Gastrocnemius medialis (tissue), 4 donors: ENCODE data around the gene ASB2. TPM values are rescaled to one million over a fixed set of nuclear protein-coding genes. Genes with fewer than 3 reads are reported as not detected.

Experiments used
- ATAC-seq, 2 donors: fragments of 150-250 bp; one replicate each; pipeline ENCODE4 v1.9.1; 2016
- DNase-seq, 2 donors: peaks; one replicate each; pipeline ENCODE4 v3.0.0-alpha.2; 2019
- H3K27ac ChIP-seq, 4 donors: fragments of 200-600 bp; sonication (generic); 1 replicate in 1 of 4; 2 replicates in 3 of 4; pipeline ENCODE4 v1.5.1; 2016 to 2018; ENCODE audit warnings: mild to moderate bottlenecking in 2 of 4, moderate library complexity in 1 of 4
- H3K27me3 ChIP-seq, 3 donors: fragments of 200-600 bp; sonication (generic) in 2 of 3; 1 replicate in 1 of 3; 2 replicates in 2 of 3; pipeline versions ENCODE4 v1.5.1 to v1.6.0; 2016 to 2019; ENCODE audit warnings: mild to moderate bottlenecking in 1 of 3, moderate library complexity in 1 of 3
- H3K36me3 ChIP-seq, 2 donors: fragments of 200-600 bp; sonication (generic) in 1 of 2; one replicate each; pipeline ENCODE4 v1.5.1; 2017 to 2018
- H3K4me1 ChIP-seq, 2 donors: fragments of 200-600 bp; sonication (generic) in 1 of 2; one replicate each; pipeline ENCODE4 v1.5.1; 2016 to 2017; ENCODE audit warnings: mild to moderate bottlenecking in 2 of 2
- H3K4me3 ChIP-seq, 4 donors: fragments of 200-600 bp; sonication (generic) in 3 of 4; 1 replicate in 1 of 4; 2 replicates in 3 of 4; pipeline ENCODE4 v1.5.1; 2016 to 2019; ENCODE audit warnings: mild to moderate bottlenecking in 2 of 4
- H3K9me3 ChIP-seq, 3 donors: fragments of 200-600 bp; sonication (generic) in 2 of 3; 1 replicate in 1 of 3; 2 replicates in 2 of 3; pipeline ENCODE4 v1.5.1; 2016 to 2019
- POLR2A ChIP-seq, 2 donors: fragments of 450-650 bp; IDR thresholded peaks; one replicate each; pipeline ENCODE4 v1.6.1; 2017; ENCODE audit warnings: antibody characterized with exemption in 2 of 2, mild to moderate bottlenecking in 2 of 2, moderate library complexity in 2 of 2
- in situ Hi-C, 4 donors: fragments of 200-750 bp; cut with MboI; loops; one replicate each; pipeline versions ENCODE4 v1.15.0 to v1.8.0; 2017; ENCODE audit warnings: low sequenced_read_pairs in 4 of 4
- intact Hi-C: fragments of 100-400 bp; cut with DNase I; formaldehyde crosslinking; loops from one replicate; pipeline ENCODE4 v1.15.1; 2023; ENCODE audit warnings: low total_unique reads
- total RNA-seq, 4 donors: library from RNA; depleted of rRNA; stranded (reverse); fragments of >200 nt; gene quantifications; one replicate each; pipeline versions ENCODE4 v1.1.0 to v1.2.3, GENCODE V29; 2016
- TF ChIP-seq, protein P1 (sequence below), 5 experiments: fragments of 450-650 bp in 3 of 5; fragments of 200-600 bp in 2 of 5; sonication (generic) in 2 of 5; IDR thresholded peaks in 4 of 5; conservative IDR thresholded peaks in 1 of 5; 1 replicate in 4 of 5; 2 replicates in 1 of 5; pipeline ENCODE4 v1.5.1; 2016 to 2019; ENCODE audit warnings: antibody characterized with exemption in 5 of 5, mild to moderate bottlenecking in 3 of 5, moderate library complexity in 3 of 5

Gene ASB2
- total RNA-seq, 4 donors from 2014 or later: 335 to 819 (median 539) TPM

- intact Hi-C loops: no loop called here
- in situ Hi-C loops: loop anchor here in 1 of 4 donors (10.0 kb wide), 1 partner anchor 45 kb away; no protein-coding TSS in a partner anchor
- no peak for TF ChIP-seq POLR2A (IDR thresholded peaks at IDR 0.05)
- TF ChIP-seq, protein P1, sequence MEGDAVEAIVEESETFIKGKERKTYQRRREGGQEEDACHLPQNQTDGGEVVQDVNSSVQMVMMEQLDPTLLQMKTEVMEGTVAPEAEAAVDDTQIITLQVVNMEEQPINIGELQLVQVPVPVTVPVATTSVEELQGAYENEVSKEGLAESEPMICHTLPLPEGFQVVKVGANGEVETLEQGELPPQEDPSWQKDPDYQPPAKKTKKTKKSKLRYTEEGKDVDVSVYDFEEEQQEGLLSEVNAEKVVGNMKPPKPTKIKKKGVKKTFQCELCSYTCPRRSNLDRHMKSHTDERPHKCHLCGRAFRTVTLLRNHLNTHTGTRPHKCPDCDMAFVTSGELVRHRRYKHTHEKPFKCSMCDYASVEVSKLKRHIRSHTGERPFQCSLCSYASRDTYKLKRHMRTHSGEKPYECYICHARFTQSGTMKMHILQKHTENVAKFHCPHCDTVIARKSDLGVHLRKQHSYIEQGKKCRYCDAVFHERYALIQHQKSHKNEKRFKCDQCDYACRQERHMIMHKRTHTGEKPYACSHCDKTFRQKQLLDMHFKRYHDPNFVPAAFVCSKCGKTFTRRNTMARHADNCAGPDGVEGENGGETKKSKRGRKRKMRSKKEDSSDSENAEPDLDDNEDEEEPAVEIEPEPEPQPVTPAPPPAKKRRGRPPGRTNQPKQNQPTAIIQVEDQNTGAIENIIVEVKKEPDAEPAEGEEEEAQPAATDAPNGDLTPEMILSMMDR (IDR thresholded peaks at IDR 0.05 in 4 of 5, conservative IDR thresholded peaks at IDR 0.05 in 1 of 5): no peak
- Histone ChIP-seq H3K27ac (peak overlapping the region; percentile 97 to 100 (median 97)), H3K9me3 (no peaks in the 10 kb centered on the region), H3K36me3 (no peaks in the 10 kb centered on the region), H3K4me3 (no peak overlapping the region), H3K4me1 (peaks cover 22 to 33% of the 10 kb centered on the region in 2 donors), H3K27me3 (no peaks in the 10 kb centered on the region)
- DNase-seq (no peak), ATAC-seq (no peak)
Measured at GRCh38 chr14:93989939-93990338, 13.6 kb upstream of the ASB2 start.

GRCh38 chr14:93987815-93988476, 11.6 kb upstream of the ASB2 start:
- H3K9me3 ChIP-seq: no peaks in the 10 kb centered on the region
- H3K4me1 ChIP-seq: peaks cover 33 to 38% of the 10 kb centered on the region in 2 donors
- peak overlapping the region; percentile 97 to 100 (median 98) for H3K27ac ChIP-seq
- H3K36me3 ChIP-seq: no peaks in the 10 kb centered on the region
- H3K27me3 ChIP-seq: no peaks in the 10 kb centered on the region
- intact Hi-C loops: no loop called here
- DNase-seq (peak in 1 of 2 donors; percentile 46), ATAC-seq (no peak)
- in situ Hi-C loops: no loop called here
- no peak for TF ChIP-seq POLR2A (IDR thresholded peaks at IDR 0.05)
- TF ChIP-seq, protein P1 (IDR thresholded peaks at IDR 0.05 in 4 of 5, conservative IDR thresholded peaks at IDR 0.05 in 1 of 5): no peak
- peak overlapping the region; percentile 33 to 42 (median 38) for H3K4me3 ChIP-seq

DNA sequence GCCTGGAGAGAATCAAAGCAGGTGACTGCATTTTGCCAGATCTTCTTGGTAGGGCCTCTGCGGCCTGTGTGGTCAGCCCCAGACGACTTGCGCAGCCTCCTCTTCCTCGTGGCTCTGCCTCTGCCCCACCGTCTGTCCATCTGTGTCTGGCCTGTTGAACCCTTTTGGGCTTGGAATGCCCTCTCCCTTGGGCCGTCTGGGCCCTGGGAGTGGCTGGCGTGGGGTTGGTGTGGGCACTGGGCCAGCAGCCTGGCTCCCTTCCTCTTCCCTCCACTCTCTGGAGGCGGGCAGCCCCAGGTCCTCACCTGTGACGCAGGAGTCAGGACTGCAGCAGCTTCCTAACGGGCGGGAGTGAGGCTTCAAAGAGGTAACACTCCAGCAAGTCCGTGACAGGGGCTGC, 11.0 kb upstream of the ASB2 start:
- ATAC-seq (peak; percentile 3 to 11), DNase-seq (no peak)
- TF ChIP-seq POLR2A (IDR thresholded peaks at IDR 0.05): peak; percentile 38 to 59
- TF ChIP-seq, protein P1 (IDR thresholded peaks at IDR 0.05 in 4 of 5, conservative IDR thresholded peaks at IDR 0.05 in 1 of 5): no peak
- peak overlapping the region; percentile 97 to 100 (median 98) for H3K27ac ChIP-seq
- in situ Hi-C loops (no loop called here), intact Hi-C loops (no loop called here)
- no peaks in the 10 kb centered on the region for H3K9me3 ChIP-seq
- H3K36me3 ChIP-seq: no peaks in the 10 kb centered on the region
- H3K27me3 ChIP-seq: no peaks in the 10 kb centered on the region
- peaks cover 38 to 43% of the 10 kb centered on the region in 2 donors for H3K4me1 ChIP-seq
- peak overlapping the region; percentile 33 to 42 (median 38) for H3K4me3 ChIP-seq

DNA sequence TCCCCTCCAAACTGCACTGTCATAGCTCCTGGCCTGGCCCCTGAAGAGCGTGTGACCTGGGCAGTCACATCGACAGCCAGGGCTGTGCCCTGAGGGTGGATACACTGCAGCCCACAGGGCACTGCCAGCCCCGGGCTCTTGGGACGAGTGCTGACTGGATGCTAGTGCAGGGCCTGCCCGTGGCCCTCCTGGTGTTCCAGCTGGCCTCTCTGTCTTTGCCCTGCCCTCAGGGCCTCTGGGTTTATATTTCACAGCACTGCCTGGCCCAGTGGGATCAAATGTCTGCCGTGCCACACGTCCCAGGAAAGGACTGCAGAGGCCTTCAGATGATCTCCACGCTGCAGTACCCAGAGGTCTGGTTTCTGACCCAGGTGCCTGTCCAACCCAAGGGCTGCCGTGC, 10.6 kb upstream of the ASB2 start:
- TF ChIP-seq POLR2A (IDR thresholded peaks at IDR 0.05): peak; percentile 83 to 89
- TF ChIP-seq, protein P1 (IDR thresholded peaks at IDR 0.05 in 4 of 5, conservative IDR thresholded peaks at IDR 0.05 in 1 of 5): no peak
- Histone ChIP-seq H3K36me3 (no peaks in the 10 kb centered on the region), H3K27ac (peak overlapping the region; percentile 97 to 100 (median 98)), H3K4me3 (peak overlapping the region in 3 of 4 donors; percentile 33 to 43 (median 42)), H3K4me1 (peaks cover 43 to 47% of the 10 kb centered on the region in 2 donors), H3K27me3 (no peaks in the 10 kb centered on the region), H3K9me3 (no peaks in the 10 kb centered on the region)
- DNase-seq: peak; percentile 94 to 99
- peak; percentile 56 to 59 for ATAC-seq
- in situ Hi-C loops: no loop called here
- intact Hi-C loops: no loop called here
